ENCODE data around the gene AIG1.

AIG1 gene

DNA sequence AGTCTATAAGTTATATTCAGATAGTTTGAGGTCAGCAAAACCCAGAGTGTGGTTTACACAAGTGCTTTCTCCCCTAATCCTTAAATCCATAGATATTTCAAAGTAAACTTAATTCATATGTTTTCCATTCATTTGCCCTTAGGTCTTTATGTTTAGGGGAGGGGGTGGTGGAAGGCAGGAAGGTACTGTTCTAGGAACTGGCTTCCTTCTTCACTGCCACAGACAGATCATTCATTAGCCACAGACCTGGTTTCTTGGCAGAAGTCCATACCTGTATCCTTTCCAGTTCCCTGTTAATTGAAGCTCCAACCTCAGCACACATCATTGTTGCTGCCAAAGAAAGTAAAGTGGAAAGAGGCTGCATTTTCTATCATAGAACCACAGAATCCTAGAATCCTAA, 123.0 kb downstream of the AIG1 start:
- no peak for DNase-seq (ENCODE audit: extremely low read depth, insufficient read length)
- Histone ChIP-seq H3K27me3 (replicated peaks; ENCODE audit: control insufficient read depth, insufficient read depth, low read length) (no peaks in the 10 kb centered on the region), H3K4me3 (replicated peaks; ENCODE audit: low read depth, low read length) (no peak overlapping the region), H3K36me3 (ENCODE audit: control insufficient read depth, insufficient read depth, low read length) (no peaks in the 10 kb centered on the region; the same call in none of the 2 replicates)
- TF ChIP-seq CTCF (IDR thresholded peaks at IDR 0.05; ENCODE audit: insufficient read depth, low read length, poor library complexity, severe bottlenecking), result no peak

DNA sequence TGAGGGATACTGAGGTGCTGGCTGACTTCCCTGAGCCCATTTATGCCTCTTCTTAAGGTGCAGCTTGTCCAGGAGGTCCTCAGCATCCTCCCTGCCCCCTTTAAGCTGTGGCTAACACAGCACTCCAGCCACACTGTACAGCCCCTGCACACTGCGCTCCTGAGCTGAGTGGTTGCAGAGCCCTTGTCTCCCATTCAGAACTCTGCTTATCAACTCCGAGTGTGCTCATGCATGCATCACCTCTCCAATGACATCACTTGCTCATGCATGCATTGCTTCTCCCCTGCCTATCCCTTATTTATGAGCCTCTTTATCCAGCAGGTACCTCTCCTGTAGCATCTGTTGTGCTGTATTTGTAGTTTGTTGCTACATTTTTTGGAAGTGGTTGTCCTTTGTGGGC, 124.6 kb downstream of the AIG1 start:
- no peak for TF ChIP-seq CTCF (IDR thresholded peaks at IDR 0.05; ENCODE audit: insufficient read depth, low read length, poor library complexity, severe bottlenecking)
- no peak for DNase-seq (ENCODE audit: extremely low read depth, insufficient read length)

DNA sequence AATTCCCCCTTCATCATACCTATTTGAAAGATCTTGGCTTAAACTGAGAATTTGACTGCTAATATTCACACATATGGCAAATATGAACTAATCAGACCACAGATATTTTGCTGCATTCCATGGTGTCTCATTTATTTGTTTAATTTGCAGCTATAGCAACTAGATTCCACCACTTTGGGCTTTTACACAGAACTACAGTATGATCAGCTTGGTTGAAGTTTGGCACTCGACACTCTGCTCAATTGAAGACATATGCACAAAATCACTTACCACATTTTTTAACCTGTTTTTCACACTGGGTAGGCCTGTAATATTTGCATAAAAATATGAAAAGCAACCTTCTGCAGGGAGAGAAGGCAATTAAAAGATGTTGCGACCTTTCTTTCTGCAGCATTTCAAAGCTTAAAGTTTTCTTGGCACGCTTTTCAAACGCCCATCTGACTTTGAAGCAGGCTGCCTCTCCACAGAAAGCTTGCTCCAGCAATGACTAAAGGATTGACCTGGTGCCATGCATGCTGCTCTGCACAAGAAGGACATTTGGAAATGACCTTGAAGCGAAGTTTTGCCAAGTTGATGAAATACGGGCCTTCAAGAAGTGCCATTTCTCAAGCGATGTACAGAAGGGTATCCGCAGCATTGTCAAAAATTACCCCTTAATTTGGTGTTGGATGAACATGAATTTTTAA, 126.7 kb downstream of the AIG1 start:
- Histone ChIP-seq H3K4me3 (replicated peaks; ENCODE audit: low read depth, low read length) (no peak overlapping the region), H3K36me3 (ENCODE audit: control insufficient read depth, insufficient read depth, low read length) (no peaks in the 10 kb centered on the region; the same call in 1 of the 2 replicates), H3K27me3 (replicated peaks; ENCODE audit: control insufficient read depth, insufficient read depth, low read length) (no peaks in the 10 kb centered on the region)
- TF ChIP-seq CTCF (IDR thresholded peaks at IDR 0.05; ENCODE audit: insufficient read depth, low read length, poor library complexity, severe bottlenecking), result no peak
- DNase-seq (ENCODE audit: extremely low read depth, insufficient read length), result no peak

More for the DNA sequence above, 124.6 kb downstream of the AIG1 start:
- no peaks in the 10 kb centered on the region; the same call in 1 of the 2 replicates for H3K36me3 ChIP-seq (ENCODE audit: control insufficient read depth, insufficient read depth, low read length)
- no peak overlapping the region for H3K4me3 ChIP-seq (replicated peaks; ENCODE audit: low read depth, low read length)
- no peaks in the 10 kb centered on the region for H3K27me3 ChIP-seq (replicated peaks; ENCODE audit: control insufficient read depth, insufficient read depth, low read length)

GRCh38 chr6:143188292-143188691, 127.6 kb downstream of the AIG1 start:
- TF ChIP-seq CTCF (IDR thresholded peaks at IDR 0.05; ENCODE audit: insufficient read depth, low read length, poor library complexity, severe bottlenecking), result no peak
- Histone ChIP-seq H3K4me3 (replicated peaks; ENCODE audit: low read depth, low read length) (no peak overlapping the region), H3K36me3 (ENCODE audit: control insufficient read depth, insufficient read depth, low read length) (no peaks in the 10 kb centered on the region; the same call in 1 of the 2 replicates), H3K27me3 (replicated peaks; ENCODE audit: control insufficient read depth, insufficient read depth, low read length) (no peaks in the 10 kb centered on the region)
- DNase-seq (ENCODE audit: extremely low read depth, insufficient read length), result no peak

- H3K27me3 ChIP-seq (replicated peaks; ENCODE audit: control insufficient read depth, insufficient read depth, low read length), result no peaks in the 10 kb centered on the region
- DNase-seq (ENCODE audit: extremely low read depth, insufficient read length), result no peak
- no peak for TF ChIP-seq CTCF (IDR thresholded peaks at IDR 0.05; ENCODE audit: insufficient read depth, low read length, poor library complexity, severe bottlenecking)
- no peak overlapping the region for H3K4me3 ChIP-seq (replicated peaks; ENCODE audit: low read depth, low read length)
- H3K36me3 ChIP-seq (ENCODE audit: control insufficient read depth, insufficient read depth, low read length), result no peaks in the 10 kb centered on the region; the same call in 1 of the 2 replicates
Measured at GRCh38 chr6:143191361-143191760, 130.7 kb downstream of the AIG1 start.
